ENCODE results near the gene CAMK4. TPM values are rescaled to one million over a fixed set of nuclear protein-coding genes. Genes with fewer than 3 reads are reported as not detected.

CAMK4 gene
- total RNA-seq, 4 donors from 2014 or later = 0.26 to 33.9 (median 2.0) TPM

DNA sequence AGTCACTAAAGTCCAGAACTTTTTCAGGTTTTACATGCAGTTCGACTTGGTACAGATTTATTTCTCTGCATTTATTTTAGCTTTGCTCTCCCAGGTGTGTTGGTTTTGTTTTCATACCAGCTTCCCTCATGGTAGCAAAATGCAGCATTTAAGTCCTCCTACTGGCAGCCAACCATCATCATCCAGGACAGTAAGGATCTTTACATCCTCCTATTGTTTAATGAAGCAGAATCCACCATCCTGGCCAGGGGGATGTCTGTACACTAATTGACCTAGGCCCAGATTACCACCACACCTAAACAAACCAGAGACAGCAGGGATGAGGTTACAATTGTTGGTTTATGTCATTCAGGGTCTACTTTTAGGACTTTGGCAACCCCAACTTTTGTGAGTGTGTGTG lies 22.3 kb downstream of the CAMK4 start:
- H3K4me3 ChIP-seq = no peak overlapping the region
- no peak overlapping the region for H3K27ac ChIP-seq
- no peaks in the 10 kb centered on the region for H3K36me3 ChIP-seq
- no peaks in the 10 kb centered on the region for H3K4me1 ChIP-seq
- no peak for DNase-seq
- H3K9me3 ChIP-seq = no peaks in the 10 kb centered on the region
- TF ChIP-seq POLR2A (IDR thresholded peaks at IDR 0.05) = no peak
- TF ChIP-seq, protein P1, sequence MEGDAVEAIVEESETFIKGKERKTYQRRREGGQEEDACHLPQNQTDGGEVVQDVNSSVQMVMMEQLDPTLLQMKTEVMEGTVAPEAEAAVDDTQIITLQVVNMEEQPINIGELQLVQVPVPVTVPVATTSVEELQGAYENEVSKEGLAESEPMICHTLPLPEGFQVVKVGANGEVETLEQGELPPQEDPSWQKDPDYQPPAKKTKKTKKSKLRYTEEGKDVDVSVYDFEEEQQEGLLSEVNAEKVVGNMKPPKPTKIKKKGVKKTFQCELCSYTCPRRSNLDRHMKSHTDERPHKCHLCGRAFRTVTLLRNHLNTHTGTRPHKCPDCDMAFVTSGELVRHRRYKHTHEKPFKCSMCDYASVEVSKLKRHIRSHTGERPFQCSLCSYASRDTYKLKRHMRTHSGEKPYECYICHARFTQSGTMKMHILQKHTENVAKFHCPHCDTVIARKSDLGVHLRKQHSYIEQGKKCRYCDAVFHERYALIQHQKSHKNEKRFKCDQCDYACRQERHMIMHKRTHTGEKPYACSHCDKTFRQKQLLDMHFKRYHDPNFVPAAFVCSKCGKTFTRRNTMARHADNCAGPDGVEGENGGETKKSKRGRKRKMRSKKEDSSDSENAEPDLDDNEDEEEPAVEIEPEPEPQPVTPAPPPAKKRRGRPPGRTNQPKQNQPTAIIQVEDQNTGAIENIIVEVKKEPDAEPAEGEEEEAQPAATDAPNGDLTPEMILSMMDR (IDR thresholded peaks at IDR 0.05) = no peak
- intact Hi-C loops (cut with DNase I; ENCODE audit: low total_unique reads) = no loop called here
- no peaks in the 10 kb centered on the region for H3K27me3 ChIP-seq

DNA sequence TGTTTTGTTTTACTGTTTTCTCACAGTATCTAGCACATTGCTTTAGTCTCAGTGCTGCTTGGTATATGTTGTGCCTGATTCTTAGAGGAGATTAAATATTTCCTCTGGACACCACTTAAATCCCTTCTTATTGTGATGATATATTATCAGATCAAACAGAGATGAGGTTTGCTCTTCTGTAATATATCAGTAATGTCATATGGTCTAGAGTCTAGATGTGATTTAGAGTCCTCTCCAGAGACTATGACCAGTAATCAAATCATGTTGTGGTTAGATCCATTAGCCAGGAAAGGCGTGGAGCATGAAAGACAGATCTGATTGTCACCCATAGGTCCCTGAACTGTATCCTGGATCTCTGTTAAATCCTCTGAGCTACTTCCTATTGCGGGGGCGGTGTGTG lies 24.4 kb downstream of the CAMK4 start:
- intact Hi-C loops (cut with DNase I; ENCODE audit: low total_unique reads) = no loop called here
- H3K36me3 ChIP-seq = no peaks in the 10 kb centered on the region
- no peak for DNase-seq
- H3K4me3 ChIP-seq = no peak overlapping the region
- no peak for TF ChIP-seq POLR2A (IDR thresholded peaks at IDR 0.05)
- TF ChIP-seq, protein P1 (IDR thresholded peaks at IDR 0.05) = no peak
- H3K9me3 ChIP-seq = no peaks in the 10 kb centered on the region
- no peak overlapping the region for H3K27ac ChIP-seq
- no peaks in the 10 kb centered on the region for H3K27me3 ChIP-seq
- H3K4me1 ChIP-seq = no peaks in the 10 kb centered on the region

DNA sequence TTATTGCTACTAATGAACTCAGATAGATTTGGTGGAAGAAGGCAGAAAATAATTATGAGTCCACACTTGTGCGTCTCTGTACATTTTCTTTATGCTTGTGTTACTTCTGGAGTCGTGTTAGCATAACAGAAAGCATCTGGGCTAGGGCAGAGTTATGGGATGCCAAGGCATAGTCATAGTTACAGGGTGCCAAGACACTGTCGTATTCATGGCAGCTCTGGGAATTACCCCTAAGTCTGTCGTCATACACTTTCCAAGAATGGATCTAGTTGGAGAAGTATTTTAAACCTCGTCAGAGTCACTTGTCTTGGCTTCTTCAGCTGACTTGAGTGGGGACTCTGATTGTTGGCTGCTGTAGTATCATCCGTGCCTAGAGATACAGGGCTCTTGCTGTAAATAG lies 27.7 kb downstream of the CAMK4 start:
- intact Hi-C loops (cut with DNase I; ENCODE audit: low total_unique reads) = no loop called here
- Histone ChIP-seq H3K4me3 (no peak overlapping the region), H3K27ac (no peak overlapping the region), H3K9me3 (no peaks in the 10 kb centered on the region), H3K27me3 (no peaks in the 10 kb centered on the region), H3K4me1 (no peaks in the 10 kb centered on the region), H3K36me3 (no peaks in the 10 kb centered on the region)
- TF ChIP-seq, protein P1 (IDR thresholded peaks at IDR 0.05) = no peak
- TF ChIP-seq POLR2A (IDR thresholded peaks at IDR 0.05) = no peak
- no peak for DNase-seq

DNA sequence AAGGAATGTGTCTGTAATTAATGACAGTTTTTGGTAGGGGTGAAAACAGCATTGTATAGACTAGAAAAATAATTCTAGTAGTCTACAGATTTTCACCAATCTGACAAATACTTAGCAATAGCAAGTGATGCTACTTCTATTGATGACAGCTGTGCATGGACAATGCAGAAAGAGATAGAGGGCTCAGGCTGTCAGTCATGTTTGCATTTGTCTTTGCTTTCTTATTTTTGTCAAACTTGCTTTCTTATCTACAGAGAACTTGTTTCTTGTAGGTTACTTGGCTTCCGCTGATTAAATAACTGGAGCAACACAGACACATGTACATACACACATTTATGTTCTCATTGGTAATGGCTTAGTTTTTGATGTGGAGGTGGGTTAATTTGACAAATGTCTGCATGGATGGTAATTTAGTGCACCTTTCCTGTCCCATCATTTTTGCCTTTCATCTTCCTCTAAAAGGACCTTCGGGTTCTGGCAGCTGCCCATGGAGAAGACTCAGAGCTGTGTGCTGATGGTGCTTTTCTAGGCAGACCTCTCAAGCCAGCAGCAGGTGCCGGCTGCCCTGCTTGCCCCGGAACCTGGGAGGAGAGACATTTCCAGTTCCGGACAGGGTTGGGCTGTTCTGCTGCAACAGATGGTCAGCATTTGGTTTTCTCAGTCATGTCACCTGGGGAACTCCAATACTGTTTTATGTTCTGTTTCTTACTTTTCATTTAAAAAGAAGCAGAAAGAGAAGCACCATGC lies 28.8 kb downstream of the CAMK4 start:
- TF ChIP-seq, protein P1 (IDR thresholded peaks at IDR 0.05) = no peak
- TF ChIP-seq POLR2A (IDR thresholded peaks at IDR 0.05) = no peak
- H3K4me1 ChIP-seq = no peaks in the 10 kb centered on the region
- H3K4me3 ChIP-seq = no peak overlapping the region
- DNase-seq = no peak
- no peaks in the 10 kb centered on the region for H3K9me3 ChIP-seq
- intact Hi-C loops (cut with DNase I; ENCODE audit: low total_unique reads) = no loop called here
- H3K27me3 ChIP-seq = no peaks in the 10 kb centered on the region
- no peaks in the 10 kb centered on the region for H3K36me3 ChIP-seq
- H3K27ac ChIP-seq = no peak overlapping the region

DNA sequence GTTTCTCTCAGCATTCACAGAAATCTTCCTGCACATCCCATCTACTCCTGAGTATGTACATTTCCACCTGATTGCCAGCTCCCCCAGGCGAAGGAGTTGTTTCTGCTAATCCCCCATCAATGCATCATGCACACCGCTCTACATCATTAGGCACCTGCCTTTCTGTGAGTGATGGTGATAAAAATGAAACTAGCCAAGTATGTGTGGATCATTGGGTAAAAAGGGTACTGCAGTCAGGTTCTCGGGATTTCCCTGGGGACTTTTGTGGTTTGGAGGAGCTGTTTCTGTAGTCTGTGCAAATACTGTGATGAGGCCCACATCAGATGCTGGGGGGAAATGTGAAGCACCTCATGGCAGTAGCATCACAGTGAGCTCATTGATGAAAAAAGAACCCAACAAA lies 30.4 kb downstream of the CAMK4 start:
- TF ChIP-seq, protein P1 (IDR thresholded peaks at IDR 0.05) = no peak
- TF ChIP-seq POLR2A (IDR thresholded peaks at IDR 0.05) = no peak
- Histone ChIP-seq H3K27me3 (no peaks in the 10 kb centered on the region), H3K4me3 (no peak overlapping the region), H3K4me1 (no peaks in the 10 kb centered on the region), H3K36me3 (no peaks in the 10 kb centered on the region), H3K27ac (no peak overlapping the region), H3K9me3 (no peaks in the 10 kb centered on the region)
- intact Hi-C loops (cut with DNase I; ENCODE audit: low total_unique reads) = no loop called here
- DNase-seq = no peak

Measured in uterus (tissue), 4 donors.